ENCODE results near the gene CMKLR1. TPM values are rescaled to one million over a fixed set of nuclear protein-coding genes. Genes with fewer than 3 reads are reported as not detected.

The CMKLR1 gene
- total and polyA plus RNA-seq, 9 of the 15 experiments (the other 6 are each of a cell fraction or from before 2014, with no cell fraction given) = 0.11 to 1.4 (median 0.20) TPM

- no peak for DNase-seq (ENCODE audit: extremely low read depth in 1 of 4, low spot score in 3 of 4)
- H3K4me1 ChIP-seq (replicated peaks in 1 of 2; ENCODE audit: control insufficient read depth in 2 of 2, insufficient read depth in 2 of 2, low read length in 2 of 2) = peaks cover 0 to 12% of the 10 kb centered on the region in 2 experiments; a peak in 3 of 5 replicates
- no peaks in the 10 kb centered on the region for H3K9me3 ChIP-seq (replicated peaks; ENCODE audit: control insufficient read depth, insufficient read depth, low read depth, low read length)
- intact Hi-C loops (cut with micrococcal nuclease) (no loop called here), in situ Hi-C loops (cut with MboI) (no loop called here)
- no peaks in the 10 kb centered on the region for H3K36me3 ChIP-seq (ENCODE audit: control insufficient read depth, insufficient read depth, low read length)
- H3K27ac ChIP-seq (ENCODE audit: extremely low read depth, low read depth, low read length) = no peak overlapping the region
- FAIRE-seq = no peak
- no peak overlapping the region for H3K4me2 ChIP-seq (ENCODE audit: insufficient read depth, low read length)
- no peak for ATAC-seq
- no peak overlapping the region for H3K9ac ChIP-seq (ENCODE audit: insufficient read depth in 1 of 2, low read depth in 2 of 2, low read length in 2 of 2)
- no peak overlapping the region for H2AFZ ChIP-seq (ENCODE audit: low read depth, low read length)
- H3K4me3 ChIP-seq = no peak overlapping the region
- H3K9me1 ChIP-seq (ENCODE audit: control insufficient read depth, insufficient read depth, low read length) = no peaks in the 10 kb centered on the region
- H3K27me3 ChIP-seq (ENCODE audit: control insufficient read depth in 2 of 2, insufficient read depth in 2 of 2, low read length in 2 of 2) = peaks cover 39 to 66% of the 10 kb centered on the region in 2 experiments
- BruUV-seq (replicated peaks) = no TSS peak
- CTCF ChIA-PET (ENCODE audit: low intra/inter-chr PET ratio) = interaction anchor here (0.6 kb wide), 1 partner anchor 189 kb away, joined by 5 read pairs; no protein-coding TSS in a partner anchor
- 0% methylated on average over 3 of the region's 3 CpGs for WGBS (ENCODE audit: insufficient coverage, low coverage, missing lambda C conversion rate)
- H4K20me1 ChIP-seq (replicated peaks; ENCODE audit: control insufficient read depth, insufficient read depth, low read length) = peaks cover 6% of the 10 kb centered on the region; the same call in 1 of the 2 replicates
- no peaks in the 10 kb centered on the region for H3K79me2 ChIP-seq (ENCODE audit: control insufficient read depth, insufficient read depth, low read length)
- POLR2A ChIA-PET = interaction anchor here (0.5 kb wide), 1 partner anchor 197 kb away, joined by 3 read pairs; no protein-coding TSS in a partner anchor
- no peak for TF ChIP-seq TSHZ1 (CRISPR knock-in tag; IDR thresholded peaks at IDR 0.05)
- TF ChIP-seq DIDO1 (tag; IDR thresholded peaks at IDR 0.05; ENCODE audit: low read depth) = no peak
- no peak for TF ChIP-seq MTA3 (IDR thresholded peaks at IDR 0.05; ENCODE audit: borderline replicate concordance)
- TF ChIP-seq, protein P1, sequence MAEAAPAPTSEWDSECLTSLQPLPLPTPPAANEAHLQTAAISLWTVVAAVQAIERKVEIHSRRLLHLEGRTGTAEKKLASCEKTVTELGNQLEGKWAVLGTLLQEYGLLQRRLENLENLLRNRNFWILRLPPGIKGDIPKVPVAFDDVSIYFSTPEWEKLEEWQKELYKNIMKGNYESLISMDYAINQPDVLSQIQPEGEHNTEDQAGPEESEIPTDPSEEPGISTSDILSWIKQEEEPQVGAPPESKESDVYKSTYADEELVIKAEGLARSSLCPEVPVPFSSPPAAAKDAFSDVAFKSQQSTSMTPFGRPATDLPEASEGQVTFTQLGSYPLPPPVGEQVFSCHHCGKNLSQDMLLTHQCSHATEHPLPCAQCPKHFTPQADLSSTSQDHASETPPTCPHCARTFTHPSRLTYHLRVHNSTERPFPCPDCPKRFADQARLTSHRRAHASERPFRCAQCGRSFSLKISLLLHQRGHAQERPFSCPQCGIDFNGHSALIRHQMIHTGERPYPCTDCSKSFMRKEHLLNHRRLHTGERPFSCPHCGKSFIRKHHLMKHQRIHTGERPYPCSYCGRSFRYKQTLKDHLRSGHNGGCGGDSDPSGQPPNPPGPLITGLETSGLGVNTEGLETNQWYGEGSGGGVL (CRISPR knock-in tag; IDR thresholded peaks at IDR 0.05) = no peak
- no peak for TF ChIP-seq ZNF274 (IDR thresholded peaks at IDR 0.05; ENCODE audit: borderline replicate concordance, low read depth, low read length)
- no peak for TF ChIP-seq ZNF551 (CRISPR knock-in tag; IDR thresholded peaks at IDR 0.05)
- no peak for TF ChIP-seq MTA2 (IDR thresholded peaks at IDR 0.05; ENCODE audit: low read depth)
- no peak for TF ChIP-seq RERE (CRISPR knock-in tag; IDR thresholded peaks at IDR 0.05; ENCODE audit: borderline replicate concordance)
- no peak for TF ChIP-seq CBX5 (IDR thresholded peaks at IDR 0.05; ENCODE audit: borderline replicate concordance, low read depth)
- no peak for TF ChIP-seq ZEB2 (IDR thresholded peaks at IDR 0.05)
- TF ChIP-seq HNRNPLL (IDR thresholded peaks at IDR 0.05; ENCODE audit: low read depth, low read length, poor library complexity, severe bottlenecking) = no peak
- no peak for TF ChIP-seq MAZ (CRISPR knock-in tag; conservative IDR thresholded peaks at IDR 0.05 in 1 of 2, IDR thresholded peaks at IDR 0.05 in 1 of 2)
These were observed 32.6 kb downstream of the CMKLR1 start for GRCh38 chr12:108306506-108306905.

Measured in K562 (cell line).